EH (cell line): ENCODE measurements around the gene GRIN2A.

Source experiments
- DNase-seq: peaks from one replicate; pipeline ENCODE4 v3.0.0-alpha.2; 2015; ENCODE audit warnings: low read depth

The GRIN2A gene

DNA sequence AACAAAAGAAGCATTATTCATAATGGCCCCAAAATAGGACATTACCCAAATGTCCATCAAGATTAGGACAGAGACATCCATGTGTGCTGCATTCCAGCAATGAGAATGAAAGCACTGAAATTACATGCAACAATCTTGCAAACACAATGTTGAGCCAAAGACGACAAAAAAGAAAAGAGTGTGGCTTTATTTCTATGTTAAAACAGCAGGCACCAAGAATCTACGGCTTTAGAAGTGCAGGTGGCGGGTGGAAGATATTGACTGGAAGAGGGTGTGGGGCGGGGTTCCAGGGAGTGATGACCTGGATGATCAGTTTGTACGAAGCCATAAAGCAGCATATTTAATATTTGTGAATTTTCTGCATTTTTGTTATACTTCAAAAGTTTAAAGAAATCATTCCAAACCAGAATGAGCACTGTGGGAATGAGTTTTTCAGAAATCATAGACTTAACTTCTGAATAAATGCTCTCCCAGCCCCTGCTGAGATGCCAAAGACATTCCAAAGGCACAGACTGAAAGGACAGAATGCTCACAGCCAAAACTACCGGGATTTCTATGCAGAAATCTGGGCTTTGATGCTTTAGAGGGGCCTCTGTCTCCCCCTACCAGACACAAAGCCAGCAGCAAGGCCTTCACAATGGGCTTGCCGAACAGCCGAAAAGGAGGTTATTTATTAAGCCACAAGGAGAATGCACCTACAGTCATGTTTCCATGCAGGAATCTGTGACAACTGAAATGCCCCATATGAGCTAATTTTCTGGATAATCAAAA, 361.6 kb downstream of the GRIN2A start:
- DNase-seq = no peak

DNA sequence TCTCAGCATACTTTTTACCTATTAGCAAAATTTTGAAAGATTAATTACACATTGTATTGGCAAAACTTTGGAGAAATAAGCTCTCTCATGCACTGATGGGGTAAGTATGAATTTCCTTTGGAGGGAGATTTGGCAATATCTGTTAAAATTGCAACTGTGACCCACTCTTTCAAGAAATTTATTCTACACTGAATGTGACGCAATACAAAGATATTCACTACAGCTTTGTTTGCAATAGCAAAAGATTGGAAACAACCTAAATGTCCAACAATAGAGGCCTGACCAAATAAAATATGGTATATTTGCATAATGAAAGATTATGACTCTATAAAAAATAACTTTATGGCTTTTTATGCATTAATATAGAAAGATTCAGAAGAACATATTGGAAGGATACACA, 363.5 kb downstream of the GRIN2A start:
- no peak for DNase-seq

DNA sequence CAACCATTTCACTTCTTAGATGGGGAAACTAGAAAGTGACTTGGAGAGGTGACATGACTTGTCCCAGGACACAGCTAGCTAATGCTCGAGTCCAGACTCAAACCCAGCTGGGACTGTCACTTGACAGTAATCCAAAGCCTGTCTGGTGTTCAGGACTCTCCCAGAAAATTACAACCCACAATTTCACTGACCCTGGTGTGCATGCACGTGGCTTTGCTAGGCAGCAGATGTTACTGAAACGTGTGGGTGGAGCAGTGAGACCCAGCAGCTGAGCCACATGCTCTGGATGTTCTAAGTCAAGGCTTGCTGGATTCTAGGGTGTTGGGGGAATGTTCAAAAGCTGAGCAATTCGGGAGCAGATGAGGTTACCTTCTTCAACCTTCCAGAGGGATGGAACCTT, 364.6 kb downstream of the GRIN2A start:
- no peak for DNase-seq

DNA sequence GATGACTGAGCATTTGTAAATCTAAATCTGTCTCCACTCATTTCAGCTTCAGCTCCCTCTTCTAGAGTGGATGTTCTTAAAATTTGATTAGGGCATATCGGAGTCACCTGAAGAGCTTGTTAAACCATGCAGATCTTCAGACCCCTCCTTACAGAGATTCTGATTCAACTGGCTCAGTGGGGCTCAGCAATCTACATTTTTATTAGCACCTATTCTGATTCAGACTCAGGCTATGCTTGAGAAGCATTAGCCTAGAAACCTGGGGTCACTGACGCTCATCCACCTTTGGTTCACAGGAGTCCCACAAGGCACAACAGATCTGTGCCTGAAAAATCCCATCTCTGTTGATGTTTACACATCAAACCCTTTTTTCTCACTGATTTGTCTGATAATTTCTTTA, 365.6 kb downstream of the GRIN2A start:
- DNase-seq = no peak

DNA sequence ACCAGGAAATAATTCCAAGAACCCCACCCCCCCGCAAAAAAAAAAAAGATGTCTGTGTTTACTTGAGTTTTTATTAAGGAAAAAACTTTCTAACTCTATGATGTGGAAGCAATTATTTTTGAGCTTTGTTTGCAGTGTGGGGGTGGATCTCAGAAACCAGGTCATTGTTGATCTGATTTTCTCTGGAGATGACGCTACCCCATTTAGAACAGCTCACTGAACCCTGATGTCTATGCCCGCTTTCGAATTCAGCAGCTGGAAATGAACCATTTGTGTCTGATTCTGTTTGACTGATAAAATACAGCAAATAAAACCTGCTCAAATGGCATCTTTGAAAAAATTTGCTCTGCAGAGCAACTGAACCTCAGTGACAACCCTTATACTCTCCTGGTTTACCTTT, 368.6 kb downstream of the GRIN2A start:
- no peak for DNase-seq

DNA sequence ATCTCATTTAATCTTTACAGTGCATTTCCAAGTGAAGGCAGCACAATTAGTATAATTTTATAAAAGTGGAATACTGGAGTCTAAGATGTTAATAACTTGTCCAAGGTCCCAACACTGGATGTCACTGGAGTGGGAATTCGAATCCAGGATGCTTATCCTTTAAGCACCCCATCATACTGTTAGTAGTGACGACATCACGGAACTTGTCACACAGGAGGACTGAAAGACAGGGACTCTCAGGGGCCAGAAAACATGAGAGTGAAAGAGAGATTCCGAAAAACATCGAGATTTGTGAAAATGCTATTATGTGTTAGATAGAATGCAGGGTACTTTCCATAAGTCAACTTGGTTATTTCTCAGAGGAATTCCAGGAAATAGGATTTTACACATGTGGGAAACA, 374.0 kb downstream of the GRIN2A start:
- DNase-seq = no peak

DNA sequence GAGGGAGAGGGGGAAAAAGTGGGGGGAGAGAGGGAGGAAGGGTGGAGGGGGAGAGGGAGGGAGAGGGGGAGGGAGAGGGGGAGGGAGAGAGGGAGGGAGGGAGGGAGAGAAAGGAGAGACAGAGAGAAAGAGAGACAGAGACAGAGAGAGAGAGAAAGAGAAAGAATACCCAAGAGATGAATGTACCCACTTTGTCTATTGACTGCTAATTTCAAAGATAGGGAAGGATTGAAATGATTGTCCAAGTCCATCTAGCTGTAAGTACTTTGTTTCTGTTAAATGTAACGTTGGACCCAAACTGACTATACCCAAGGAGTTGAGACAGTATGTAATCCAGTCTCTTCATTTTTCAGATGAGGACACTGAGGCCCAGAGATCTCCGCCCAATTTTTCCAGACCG, 374.9 kb downstream of the GRIN2A start:
- DNase-seq = no peak

DNA sequence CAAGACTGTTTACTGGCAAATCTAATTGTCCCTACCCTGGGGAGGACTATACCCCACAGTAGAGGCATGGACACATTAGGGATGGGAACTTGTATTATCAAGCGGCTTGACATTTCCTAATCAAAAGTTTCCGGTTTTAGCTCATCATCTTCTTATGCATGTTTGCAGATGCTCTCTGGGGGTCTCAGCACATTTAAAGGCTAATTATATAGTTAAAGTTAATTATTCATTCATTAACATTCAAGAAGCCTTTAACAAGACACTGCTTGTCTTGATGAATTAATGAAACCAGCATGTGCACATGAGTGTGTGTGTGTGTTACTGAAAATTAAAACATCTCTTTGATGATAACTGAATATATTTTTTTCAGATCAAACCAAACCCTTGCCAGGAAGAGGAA, 377.1 kb downstream of the GRIN2A start:
- DNase-seq = no peak

DNA sequence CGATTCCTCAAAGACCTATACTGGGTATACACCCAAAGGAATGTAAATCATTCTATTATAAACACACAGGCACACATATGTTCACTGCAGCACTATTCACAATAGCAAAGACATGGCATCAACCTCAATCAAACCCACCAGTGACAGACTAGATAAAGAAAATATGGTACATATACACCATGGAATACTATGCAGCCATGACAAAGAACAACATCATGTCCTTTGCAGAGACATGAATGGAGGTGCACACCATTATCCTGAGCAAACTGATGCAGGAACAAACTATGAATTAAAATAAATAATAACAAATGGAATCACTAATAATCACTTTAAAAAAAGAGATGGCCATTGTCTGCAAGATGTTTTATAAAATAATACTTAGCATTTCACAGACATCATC, 380.1 kb downstream of the GRIN2A start:
- no peak for DNase-seq

DNA sequence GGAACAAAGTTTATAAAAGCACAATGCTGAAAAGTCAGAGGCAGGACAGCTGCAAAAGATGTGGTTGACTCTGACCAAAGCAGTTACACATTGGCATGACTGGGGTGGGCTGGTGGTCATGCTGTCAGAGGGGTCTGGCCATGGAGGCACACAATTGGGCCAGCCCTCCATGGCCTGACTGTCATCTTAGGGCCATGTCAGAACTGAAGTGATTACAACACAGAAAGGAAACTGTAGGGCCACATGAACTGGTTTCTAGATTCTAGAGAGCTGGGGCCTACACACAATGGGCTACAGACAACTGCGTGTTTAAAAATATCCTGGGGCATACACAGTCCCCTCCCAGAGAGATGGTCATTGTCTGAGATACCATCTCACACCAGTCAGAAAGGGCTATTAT, 380.6 kb downstream of the GRIN2A start:
- no peak for DNase-seq

DNA sequence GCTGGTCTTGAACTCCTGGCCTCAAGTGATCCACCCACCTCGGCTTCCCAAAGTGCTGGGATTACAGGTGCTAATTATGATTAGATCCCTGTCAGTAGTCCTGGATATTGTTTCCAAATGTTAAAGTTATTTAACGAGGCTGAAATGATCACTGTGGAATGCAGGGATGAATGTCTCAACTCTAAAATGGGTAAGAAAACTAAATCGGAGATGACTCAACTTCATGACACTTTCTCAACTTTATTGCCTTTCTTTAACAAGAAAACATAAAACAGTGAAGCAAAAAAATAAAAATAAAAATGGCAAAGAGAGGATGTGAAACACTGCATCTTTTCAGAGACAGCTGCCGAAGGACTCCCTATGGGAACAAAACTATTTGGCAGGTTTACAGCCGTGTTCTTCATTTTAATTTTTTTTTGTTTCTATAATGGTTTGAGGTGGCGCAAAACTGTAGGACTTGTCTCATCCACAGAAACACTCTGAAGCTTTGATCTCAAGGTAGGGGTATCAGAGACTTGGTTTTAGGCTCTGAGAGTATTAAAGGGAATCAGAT, 382.0 kb downstream of the GRIN2A start:
- DNase-seq = peak; percentile 26

DNA sequence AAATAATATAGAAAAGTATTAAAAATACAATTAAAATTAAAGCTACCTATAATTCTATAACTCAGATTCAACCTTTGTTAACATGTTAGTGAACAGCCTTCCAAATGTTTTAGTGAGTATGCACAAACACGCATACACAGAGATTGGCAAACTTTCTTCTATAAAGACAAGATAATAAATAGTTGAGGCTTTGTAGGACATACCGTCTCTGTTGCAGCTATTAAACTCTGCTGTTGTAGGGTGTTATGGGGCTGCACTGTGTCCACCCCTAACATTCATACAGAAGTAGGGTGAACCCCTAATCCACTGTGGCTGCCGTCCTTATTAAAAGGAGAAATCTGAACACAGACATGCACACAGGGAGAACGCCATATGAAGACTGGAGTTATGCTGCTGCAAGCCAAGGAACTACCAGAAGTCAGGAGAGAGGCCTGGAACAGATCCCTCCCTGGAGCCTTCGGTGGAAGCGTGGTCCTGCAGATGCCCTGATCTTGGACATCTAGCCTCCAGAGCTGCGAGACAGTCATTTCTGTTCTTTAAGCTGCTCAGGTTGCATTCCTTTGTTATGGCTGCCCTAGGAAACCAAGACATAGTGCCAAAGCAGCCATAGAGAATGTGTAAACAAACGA, 383.2 kb downstream of the GRIN2A start:
- no peak for DNase-seq

DNA sequence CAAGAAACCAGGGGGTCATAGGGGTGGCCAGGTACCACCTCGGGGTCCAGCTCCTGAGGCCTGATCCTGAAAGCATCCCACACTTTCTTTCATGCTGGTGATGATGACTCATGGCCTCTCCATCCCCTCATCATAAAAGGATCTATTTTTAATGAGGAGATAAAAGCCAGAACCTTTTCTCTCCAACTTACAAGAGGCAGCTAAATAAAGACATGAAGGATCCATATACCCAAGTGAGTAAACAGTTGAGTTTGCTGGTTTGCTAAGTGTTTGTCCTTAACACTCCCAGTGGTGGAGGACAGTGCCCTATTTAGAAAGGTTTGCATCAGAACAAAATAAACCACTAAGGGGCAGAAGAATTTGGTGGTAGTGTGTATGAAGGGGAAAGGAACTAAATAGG, 383.8 kb downstream of the GRIN2A start:
- DNase-seq = no peak

DNA sequence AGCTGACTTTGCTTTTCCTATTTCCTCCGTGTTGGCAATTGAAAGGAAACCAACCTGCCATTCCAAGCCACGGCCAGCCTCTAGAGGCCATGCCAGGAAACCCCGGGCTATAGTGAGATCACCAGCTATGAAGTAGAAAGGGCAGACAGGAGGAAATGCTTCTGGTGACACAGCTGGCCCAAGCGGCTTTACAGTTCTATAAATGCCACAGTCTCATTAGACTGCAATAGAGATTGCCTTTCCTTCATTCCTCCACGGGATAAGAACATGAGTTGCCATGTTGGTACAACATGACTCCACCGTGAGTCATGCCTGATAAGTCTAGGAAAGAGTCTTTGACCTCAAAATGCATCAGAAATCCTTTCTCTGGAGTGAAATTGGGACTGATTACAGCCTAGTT, 384.9 kb downstream of the GRIN2A start:
- DNase-seq = peak; percentile 59

DNA sequence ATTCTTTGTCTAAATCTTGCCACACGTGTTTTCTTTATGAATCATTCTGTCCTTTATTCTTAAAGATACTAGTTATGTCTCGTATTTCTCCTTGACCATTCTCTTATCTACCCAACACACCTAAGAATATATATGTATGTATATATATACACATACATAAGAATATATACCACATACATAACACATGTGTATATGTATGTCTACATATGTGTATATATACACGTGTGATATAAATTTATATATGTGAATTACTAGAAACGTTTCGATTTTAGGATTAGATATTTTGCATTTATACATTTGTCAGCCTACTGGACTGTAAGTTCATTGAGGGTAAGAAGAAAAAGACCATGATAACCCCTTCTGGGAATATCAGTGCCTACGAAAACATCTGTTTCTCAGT, 388.6 kb downstream of the GRIN2A start:
- no peak for DNase-seq

DNA sequence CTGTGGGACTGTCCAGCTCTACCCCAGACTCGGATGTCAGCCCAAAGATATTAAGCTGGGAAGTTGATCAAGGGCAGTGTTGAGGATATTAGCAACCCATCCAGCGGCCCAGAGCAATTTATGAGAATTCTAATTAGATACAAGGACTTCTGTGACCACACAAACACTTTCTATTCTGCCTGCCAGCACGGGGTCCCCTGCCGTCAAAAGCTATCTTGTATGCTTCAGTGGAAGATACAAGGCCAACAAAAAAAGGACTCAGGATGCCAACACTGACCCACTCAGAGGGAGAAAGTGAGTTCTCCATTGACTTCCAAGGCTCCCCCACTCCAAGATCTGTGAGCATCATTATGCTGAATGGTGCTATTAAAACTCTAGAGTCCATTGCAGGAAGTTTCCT, 390.7 kb downstream of the GRIN2A start:
- no peak for DNase-seq

DNA sequence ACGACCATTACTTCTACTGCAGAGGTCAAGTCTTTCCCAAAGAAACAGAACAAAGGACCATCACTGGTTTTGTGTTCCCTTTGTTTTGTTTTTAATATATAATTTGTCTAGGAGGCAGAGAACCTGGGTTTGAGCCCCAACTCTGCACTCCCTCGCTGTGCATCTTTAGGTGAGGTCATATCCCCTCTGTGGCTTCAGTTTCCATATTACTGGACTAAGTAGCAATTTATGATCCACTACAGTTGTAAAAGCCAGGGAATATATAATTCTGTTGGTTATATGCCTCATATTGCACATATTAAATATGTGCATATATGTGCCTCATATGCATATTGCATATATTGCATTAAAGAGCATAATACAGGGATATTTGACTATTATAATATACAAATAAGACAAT, 392.0 kb downstream of the GRIN2A start:
- DNase-seq = no peak

DNA sequence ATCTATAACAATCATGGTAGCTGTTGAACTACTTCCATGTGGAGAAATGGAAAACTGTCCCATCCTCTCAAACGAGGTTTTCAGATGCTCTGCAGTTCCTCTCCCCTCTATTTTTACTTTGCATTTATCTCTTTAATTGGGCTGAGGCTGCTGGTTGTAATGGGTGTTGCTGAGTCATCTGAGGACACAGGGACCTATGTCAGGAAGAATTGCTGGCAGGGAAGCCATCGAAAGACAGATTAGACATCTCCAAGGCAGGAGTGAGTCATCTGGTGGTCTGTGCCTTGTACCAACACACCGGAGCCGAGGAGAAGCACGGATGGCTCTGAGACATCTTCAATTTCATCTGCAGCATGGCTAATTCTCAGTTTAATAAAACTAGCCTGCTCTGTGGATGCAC, 394.5 kb downstream of the GRIN2A start:
- peak; percentile 35 for DNase-seq

DNA sequence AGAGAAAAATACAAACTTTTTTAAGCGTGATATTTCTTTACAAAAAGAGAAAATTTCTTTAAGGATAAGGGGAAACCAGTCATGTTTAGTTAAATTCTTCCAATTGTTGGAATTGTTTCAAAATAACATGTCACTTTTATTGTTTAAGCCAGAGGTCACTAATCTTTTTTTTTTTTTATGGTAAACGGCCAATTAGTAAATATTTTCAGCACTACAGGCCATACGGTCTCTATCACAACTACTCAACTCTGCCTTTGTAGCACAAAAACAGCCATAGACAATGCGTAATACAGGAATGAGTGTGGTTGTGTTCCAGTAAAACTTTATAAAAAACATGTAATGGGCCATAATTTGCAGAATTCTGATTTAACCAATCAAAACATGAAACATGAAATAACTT, 401.4 kb downstream of the GRIN2A start:
- DNase-seq = no peak

DNA sequence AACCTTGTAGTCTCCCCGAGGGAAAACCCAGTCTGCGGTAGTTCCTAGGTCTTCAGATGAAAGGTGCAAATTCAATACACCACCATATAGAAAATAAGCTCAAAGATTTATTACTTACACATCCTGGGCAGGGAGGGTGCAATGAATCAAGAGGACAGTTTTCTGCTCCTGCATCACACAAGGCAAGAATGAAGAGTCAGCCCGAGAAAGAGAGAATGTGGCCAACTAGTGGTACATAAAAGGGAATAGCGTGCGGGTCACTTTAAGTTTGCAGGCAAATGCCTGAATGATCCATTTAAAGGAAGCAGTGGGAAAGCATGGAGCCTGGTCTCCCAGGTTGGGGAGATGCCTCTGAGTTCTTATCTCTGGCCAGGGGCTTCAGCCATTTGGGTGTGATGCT, 403.4 kb downstream of the GRIN2A start:
- DNase-seq = no peak

DNA sequence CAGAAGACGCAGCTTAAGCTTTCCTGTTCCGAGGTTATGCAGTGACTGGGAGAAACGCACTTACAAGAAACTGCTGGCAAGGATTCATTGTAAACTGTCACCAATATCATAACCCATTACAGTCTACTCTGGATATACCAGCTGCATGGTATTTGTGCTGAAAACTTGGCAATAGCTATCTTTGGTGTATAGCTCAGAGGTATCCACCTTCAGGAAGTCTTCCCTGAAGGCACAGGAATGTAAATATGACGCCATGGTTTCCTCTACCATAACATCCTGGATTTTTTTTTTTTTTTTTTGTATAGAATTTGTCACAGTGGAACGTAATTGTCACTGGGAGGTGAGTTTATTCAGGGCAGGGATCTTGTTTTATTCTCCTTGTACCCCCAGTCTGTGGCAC, 406.2 kb downstream of the GRIN2A start:
- DNase-seq = no peak

DNA sequence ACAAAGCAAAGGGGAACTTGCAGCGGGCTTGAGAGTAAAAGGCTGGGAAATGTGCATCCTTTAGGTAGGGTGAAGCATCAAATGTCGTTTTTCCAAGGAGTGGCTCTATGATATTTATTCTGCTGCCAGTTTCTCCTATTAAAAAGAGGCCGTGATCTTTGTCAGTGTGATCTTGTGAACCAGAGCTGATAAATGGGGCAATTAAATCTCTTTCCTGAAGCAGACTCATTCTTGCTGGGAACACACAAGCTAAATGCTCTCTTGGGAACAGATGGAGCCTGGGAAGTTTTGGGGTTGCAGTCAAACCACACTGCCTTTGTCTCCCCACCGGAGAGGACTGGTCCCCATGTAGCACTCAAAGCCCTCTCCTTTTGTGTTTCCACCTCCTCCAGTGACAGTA, 408.9 kb downstream of the GRIN2A start:
- no peak for DNase-seq

DNA sequence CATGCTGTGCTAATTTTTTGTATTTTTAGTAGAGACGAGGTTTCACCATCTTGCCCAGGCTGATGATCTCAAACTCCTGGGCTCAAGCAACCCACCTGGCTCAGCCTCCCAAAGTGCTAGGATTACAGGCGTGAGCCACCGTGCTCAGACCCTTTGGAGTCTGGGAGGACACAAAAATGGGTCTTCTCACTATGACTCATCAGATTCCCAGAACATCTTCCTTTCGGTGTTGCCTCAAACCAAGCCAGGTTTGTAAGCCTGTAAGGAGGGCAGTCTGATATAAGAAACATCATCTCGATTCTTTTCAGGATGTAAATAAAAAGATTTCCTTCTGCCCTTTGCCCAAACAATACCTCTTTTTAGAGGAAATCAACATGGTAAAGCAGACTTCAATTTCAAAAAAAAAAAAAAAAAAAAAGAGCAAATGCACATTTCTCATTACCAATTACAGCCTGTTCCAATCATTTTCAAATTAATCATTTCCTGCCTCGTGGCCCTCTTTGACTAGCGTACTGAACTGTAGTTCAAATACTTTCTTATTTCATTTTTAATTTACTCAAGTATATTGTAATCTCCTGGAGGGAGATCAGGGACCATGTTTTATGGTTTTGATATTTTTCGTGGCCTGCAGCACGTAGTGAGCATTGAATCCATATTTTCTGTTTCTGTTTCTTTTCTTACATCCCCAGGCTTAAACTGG, 409.6 kb downstream of the GRIN2A start:
- DNase-seq = no peak
